HFF-Myc (cell line): ENCODE measurements around the gene SEMA3B.
A peak's percentile ranks its signal among the peaks of the same experiment; 100 is the strongest.

ENCODE experiments used
- DNase-seq: peaks from one replicate; pipeline ENCODE4 v3.0.0-alpha.2; 2011; ENCODE audit warnings: low read depth; ENCODE audit errors: extremely low read depth
- H3K4me3 ChIP-seq: replicated peaks from 2 replicates; pipeline ENCODE4 v1.5.1; 2011; ENCODE audit warnings: low read depth, mild to moderate bottlenecking, control low read depth, low read length
- CTCF ChIP-seq: IDR thresholded peaks from 2 replicates; pipeline ENCODE4 v1.5.1; 2012; ENCODE audit warnings: mild to moderate bottlenecking, low read depth, low read length, control low read depth; ENCODE audit errors: missing control alignments

The SEMA3B gene

GRCh38 chr3:50286322-50287227, 17.6 kb downstream of the SEMA3B start:
- no peak for DNase-seq
- no peak overlapping the region for H3K4me3 ChIP-seq
- TF ChIP-seq CTCF, result no peak

GRCh38 chr3:50287262-50287661, 18.3 kb downstream of the SEMA3B start:
- TF ChIP-seq CTCF, result no peak
- no peak overlapping the region for H3K4me3 ChIP-seq
- DNase-seq, result no peak

- no peak for DNase-seq
- H3K4me3 ChIP-seq, result no peak overlapping the region
- TF ChIP-seq CTCF, result no peak
These were observed 19.6 kb downstream of the SEMA3B start for GRCh38 chr3:50288387-50289007.

GRCh38 chr3:50289130-50289529, 20.2 kb downstream of the SEMA3B start:
- no peak overlapping the region for H3K4me3 ChIP-seq
- no peak for TF ChIP-seq CTCF
- DNase-seq, result no peak

- peak overlapping the region; percentile 100 for H3K4me3 ChIP-seq
- no peak for DNase-seq
- no peak for TF ChIP-seq CTCF
These were observed 21.3 kb downstream of the SEMA3B start for GRCh38 chr3:50290161-50290641.

GRCh38 chr3:50292159-50293078, 23.5 kb downstream of the SEMA3B start, which contains the start of gene IFRD2:
Gene IFRD2, minus strand, starts transcription at chr3:50292429. Its CDS starts 155 bp downstream, at chr3:50292274.
- DNase-seq, result peak; percentile 95
- no peak for TF ChIP-seq CTCF
- peak within 1 kb of the TSS; percentile 100 for H3K4me3 ChIP-seq
